H1 (cell line): ENCODE results near the gene PPP1R12B. TPM values are rescaled to one million over a fixed set of nuclear protein-coding genes. Genes with fewer than 3 reads are reported as not detected.

Experiments
- ASH2L ChIP-seq: fragments of 200-600, 300-600 bp; sonication (generic); IDR thresholded peaks from one replicate; pipeline ENCODE4 v1.7.1; 2017; ENCODE audit warnings: low read length
- BACH1 ChIP-seq: IDR thresholded peaks from 2 replicates; pipeline ENCODE4 v1.6.1; 2012; ENCODE audit warnings: low read length, improper control_type of control experiment
- CBX8 ChIP-seq: fragments of 300-800, 300-1000 bp; sonication (generic); IDR thresholded peaks from 2 replicates; pipeline ENCODE4 v1.7.1; 2016; ENCODE audit warnings: low read depth, low read length, borderline replicate concordance
- E2F6 ChIP-seq: IDR thresholded peaks from 2 replicates; pipeline ENCODE4 v1.6.1; 2012; ENCODE audit warnings: inconsistent platforms
- FOSL1 ChIP-seq: IDR thresholded peaks from 2 replicates; pipeline ENCODE4 v1.6.1; 2011; ENCODE audit warnings: mild to moderate bottlenecking, low read depth, low read length, moderate library complexity; ENCODE audit not compliant: insufficient read depth
- GABPA ChIP-seq: IDR thresholded peaks from 2 replicates; pipeline ENCODE4 v1.6.1; 2011; ENCODE audit warnings: mild to moderate bottlenecking, low read length, moderate library complexity, borderline replicate concordance; ENCODE audit not compliant: insufficient read depth
- JUN ChIP-seq: IDR thresholded peaks from 2 replicates; pipeline ENCODE4 v1.6.1; 2011; ENCODE audit warnings: low read depth, mild to moderate bottlenecking, improper control_type of control experiment, low read length
- NANOG ChIP-seq: IDR thresholded peaks from 2 replicates; pipeline ENCODE4 v1.6.1; 2011; ENCODE audit warnings: low read length, low read depth, mild to moderate bottlenecking, inconsistent platforms; ENCODE audit not compliant: insufficient read depth, poor library complexity, severe bottlenecking
- POU5F1 ChIP-seq: IDR thresholded peaks from 2 replicates; pipeline ENCODE4 v1.6.1; 2011; ENCODE audit warnings: low read depth, mild to moderate bottlenecking, low read length, moderate library complexity
- RBBP5 ChIP-seq: IDR thresholded peaks from 2 replicates; pipeline ENCODE4 v1.7.1; 2012; ENCODE audit warnings: low read depth, mild to moderate bottlenecking, inconsistent platforms, low read length, moderate library complexity, borderline replicate concordance
- SIRT6 ChIP-seq: IDR thresholded peaks from one replicate; pipeline ENCODE4 v1.7.1; 2012; ENCODE audit warnings: low read length, inconsistent platforms
- SP4 ChIP-seq: IDR thresholded peaks from 2 replicates; pipeline ENCODE4 v1.6.1; 2012; ENCODE audit warnings: low read length, inconsistent platforms
- SRF ChIP-seq: IDR thresholded peaks from 2 replicates; pipeline ENCODE4 v1.6.1; 2011; ENCODE audit warnings: mild to moderate bottlenecking, low read depth, low read length, moderate library complexity
- SUZ12 ChIP-seq: fragments of 200-600 bp; sonication (generic); IDR thresholded peaks from 2 replicates; pipeline ENCODE4 v1.6.1; 2012; ENCODE audit warnings: mild to moderate bottlenecking, inconsistent platforms, low read length, moderate library complexity, mixed read lengths
- TBP ChIP-seq: IDR thresholded peaks from 2 replicates; pipeline ENCODE4 v1.6.1; 2011; ENCODE audit warnings: low read depth, low read length, improper control_type of control experiment
- TCF12 ChIP-seq: IDR thresholded peaks from 2 replicates; pipeline ENCODE4 v1.6.1; 2011; ENCODE audit warnings: low read depth, mild to moderate bottlenecking, low read length
- YY1 ChIP-seq: IDR thresholded peaks from 2 replicates; pipeline ENCODE4 v1.6.1; 2011; ENCODE audit warnings: low read depth, mild to moderate bottlenecking, low read length
- polyA plus RNA-seq, 7 experiments: library from polyadenylated mRNA; depleted of rRNA in 3 of 7; stranded (reverse) in 5 of 7; unstranded in 2 of 7; fragments of >200 nt in 5 of 7; fragments of 200-250 nt in 2 of 7; gene quantifications; 1 replicate in 5 of 7; 2 replicates in 1 of 7; 4 replicates in 1 of 7; pipeline versions ENCODE4 v1.2.1 to v1.2.3, GENCODE V29; 2011 to 2013; ENCODE audit warnings: missing spikeins in 2 of 7, mixed read lengths in 2 of 7
- total RNA-seq: library from RNA; stranded (reverse); fragmentation: NEBNext Ultra II Directional; extraction: Animal tissue kit (Norgen Biotek cat#: 25700); gene quantifications from 2 replicates; pipeline ENCODE4 v1.2.1, GENCODE V29; 2021

Gene PPP1R12B
- total and polyA plus RNA-seq, 2 of the 8 experiments (the other 6 are each of a cell fraction or from before 2014, with no cell fraction given) = 7.9 to 18.7 TPM

GRCh38 chr1:202315576-202316168 is 32.8 kb upstream of the PPP1R12B start (continued):
- TF ChIP-seq FOSL1 (no peak), ASH2L (no peak), RBBP5 (no peak), E2F6 (no peak), TCF12 (no peak), SRF (no peak), NANOG (no peak), POU5F1 (no peak), SIRT6 (no peak), YY1 (0 out of 2 replicates have a peak, but pooled peaks have one; percentile 39), SUZ12 (no peak), BACH1 (no peak), SP4 (no peak), TBP (no peak), GABPA (peak; percentile 66; the same call in 1 of the 2 replicates), JUN (no peak), CBX8 (no peak)
